ENCODE data around the gene OPN4.

DNA sequence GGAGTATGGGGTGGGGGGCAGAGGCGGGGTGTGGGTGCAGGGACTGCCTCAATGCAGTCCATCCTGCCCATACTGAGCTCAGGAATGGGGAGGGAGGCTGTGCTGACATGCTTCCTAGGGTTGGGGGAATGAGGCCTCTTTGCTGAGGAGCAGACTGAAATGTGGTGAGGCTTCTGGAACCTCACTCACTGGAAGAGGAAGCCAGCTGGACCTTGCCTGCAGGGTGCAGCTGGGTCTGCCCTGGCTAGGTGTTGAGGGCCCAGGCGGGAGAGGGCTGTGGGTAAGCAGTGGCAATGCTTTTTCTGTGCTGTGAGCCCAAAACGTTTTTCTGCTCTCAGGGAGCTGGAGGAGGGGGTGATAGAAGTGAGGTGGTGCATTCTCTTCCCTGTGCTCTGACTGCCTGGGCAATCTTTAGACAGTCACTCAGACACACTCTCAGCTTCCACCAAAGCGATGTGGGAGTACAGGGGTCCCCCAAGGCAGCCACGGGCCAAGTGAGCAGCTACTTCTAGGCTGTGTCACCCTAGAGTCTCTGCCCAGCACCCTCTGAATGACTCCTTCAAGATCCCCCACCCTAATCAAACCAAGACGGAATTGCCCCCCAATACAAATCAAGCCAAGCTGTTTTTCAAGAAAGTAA lies 60.9 kb downstream of the OPN4 start:
- TF ChIP-seq, protein P1, sequence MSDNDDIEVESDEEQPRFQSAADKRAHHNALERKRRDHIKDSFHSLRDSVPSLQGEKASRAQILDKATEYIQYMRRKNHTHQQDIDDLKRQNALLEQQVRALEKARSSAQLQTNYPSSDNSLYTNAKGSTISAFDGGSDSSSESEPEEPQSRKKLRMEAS (IDR thresholded peaks at IDR 0.05), result no peak
- no peak for TF ChIP-seq YY1 (IDR thresholded peaks at IDR 0.05; ENCODE audit: low read depth)
- no peak for TF ChIP-seq RAD21 (IDR thresholded peaks at IDR 0.05; ENCODE audit: low read depth)
- no peak for TF ChIP-seq FOXM1 (IDR thresholded peaks at IDR 0.05; ENCODE audit: borderline replicate concordance, low read depth)
- no peak for TF ChIP-seq TAF1 (IDR thresholded peaks at IDR 0.05; ENCODE audit: low read depth)
- TF ChIP-seq TCF12 (IDR thresholded peaks at IDR 0.05; ENCODE audit: low read depth), result no peak
- TF ChIP-seq EP300 (IDR thresholded peaks at IDR 0.05; ENCODE audit: borderline replicate concordance), result no peak
- TF ChIP-seq, protein P2, sequence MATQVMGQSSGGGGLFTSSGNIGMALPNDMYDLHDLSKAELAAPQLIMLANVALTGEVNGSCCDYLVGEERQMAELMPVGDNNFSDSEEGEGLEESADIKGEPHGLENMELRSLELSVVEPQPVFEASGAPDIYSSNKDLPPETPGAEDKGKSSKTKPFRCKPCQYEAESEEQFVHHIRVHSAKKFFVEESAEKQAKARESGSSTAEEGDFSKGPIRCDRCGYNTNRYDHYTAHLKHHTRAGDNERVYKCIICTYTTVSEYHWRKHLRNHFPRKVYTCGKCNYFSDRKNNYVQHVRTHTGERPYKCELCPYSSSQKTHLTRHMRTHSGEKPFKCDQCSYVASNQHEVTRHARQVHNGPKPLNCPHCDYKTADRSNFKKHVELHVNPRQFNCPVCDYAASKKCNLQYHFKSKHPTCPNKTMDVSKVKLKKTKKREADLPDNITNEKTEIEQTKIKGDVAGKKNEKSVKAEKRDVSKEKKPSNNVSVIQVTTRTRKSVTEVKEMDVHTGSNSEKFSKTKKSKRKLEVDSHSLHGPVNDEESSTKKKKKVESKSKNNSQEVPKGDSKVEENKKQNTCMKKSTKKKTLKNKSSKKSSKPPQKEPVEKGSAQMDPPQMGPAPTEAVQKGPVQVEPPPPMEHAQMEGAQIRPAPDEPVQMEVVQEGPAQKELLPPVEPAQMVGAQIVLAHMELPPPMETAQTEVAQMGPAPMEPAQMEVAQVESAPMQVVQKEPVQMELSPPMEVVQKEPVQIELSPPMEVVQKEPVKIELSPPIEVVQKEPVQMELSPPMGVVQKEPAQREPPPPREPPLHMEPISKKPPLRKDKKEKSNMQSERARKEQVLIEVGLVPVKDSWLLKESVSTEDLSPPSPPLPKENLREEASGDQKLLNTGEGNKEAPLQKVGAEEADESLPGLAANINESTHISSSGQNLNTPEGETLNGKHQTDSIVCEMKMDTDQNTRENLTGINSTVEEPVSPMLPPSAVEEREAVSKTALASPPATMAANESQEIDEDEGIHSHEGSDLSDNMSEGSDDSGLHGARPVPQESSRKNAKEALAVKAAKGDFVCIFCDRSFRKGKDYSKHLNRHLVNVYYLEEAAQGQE (IDR thresholded peaks at IDR 0.05; ENCODE audit: low read depth), result no peak
- TF ChIP-seq TEAD4 (IDR thresholded peaks at IDR 0.05), result no peak
- no peak for TF ChIP-seq CEBPB (IDR thresholded peaks at IDR 0.05)
- no peak for TF ChIP-seq EGR1 (IDR thresholded peaks at IDR 0.05)
- TF ChIP-seq CREB1 (IDR thresholded peaks at IDR 0.05; ENCODE audit: low read depth), result no peak
- TF ChIP-seq, protein P3, sequence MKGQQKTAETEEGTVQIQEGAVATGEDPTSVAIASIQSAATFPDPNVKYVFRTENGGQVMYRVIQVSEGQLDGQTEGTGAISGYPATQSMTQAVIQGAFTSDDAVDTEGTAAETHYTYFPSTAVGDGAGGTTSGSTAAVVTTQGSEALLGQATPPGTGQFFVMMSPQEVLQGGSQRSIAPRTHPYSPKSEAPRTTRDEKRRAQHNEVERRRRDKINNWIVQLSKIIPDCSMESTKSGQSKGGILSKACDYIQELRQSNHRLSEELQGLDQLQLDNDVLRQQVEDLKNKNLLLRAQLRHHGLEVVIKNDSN (IDR thresholded peaks at IDR 0.05), result no peak
- TF ChIP-seq ZBTB7A (IDR thresholded peaks at IDR 0.05; ENCODE audit: low read depth), result no peak
